ENCODE data around the gene CALR.
"Not testable (repeated sequence)": the region's sequence is repeated elsewhere in the genome, so short reads cannot be mapped to it uniquely, and the experiment has no call there.

Gene CALR

GRCh38 chr19:12933287-12934072 is 4.9 kb upstream of the CALR start, which contains the start of gene FARSA:
Gene FARSA, minus strand, starts transcription at chr19:12933711. Its CDS starts 15 bp downstream, at chr19:12933696.
- peak; percentile 84 to 87 for DNase-seq (ENCODE audit: low read depth in 2 of 2)

- no peak for DNase-seq (ENCODE audit: low read depth in 2 of 2)
These were observed 3.3 kb upstream of the CALR start for GRCh38 chr19:12935071-12935470.

GRCh38 chr19:12936582-12936981 is 1.8 kb upstream of the CALR start:
- DNase-seq (ENCODE audit: low read depth in 2 of 2): no peak

GRCh38 chr19:12937093-12937926 is 1.1 kb upstream of the CALR start:
- DNase-seq (ENCODE audit: low read depth in 2 of 2): no peak

- no peak for DNase-seq (ENCODE audit: low read depth in 2 of 2)
These were observed 581 bp downstream of the CALR start for GRCh38 chr19:12938779-12939601.

GRCh38 chr19:12939975-12940423 is 1.6 kb downstream of the CALR start:
- DNase-seq (ENCODE audit: low read depth in 2 of 2): no peak

GRCh38 chr19:12940897-12941296 is 2.5 kb downstream of the CALR start:
- DNase-seq (ENCODE audit: low read depth in 2 of 2): no peak

- no peak for DNase-seq (ENCODE audit: low read depth in 2 of 2)
These were observed 5.1 kb downstream of the CALR start for GRCh38 chr19:12943437-12944044.

GRCh38 chr19:12944104-12944674 is 5.8 kb downstream of the CALR start:
- DNase-seq (ENCODE audit: low read depth in 2 of 2): no peak

- DNase-seq (ENCODE audit: low read depth in 2 of 2): peak; percentile 98
These were observed 7.2 kb downstream of the CALR start, which contains the start of gene RAD23A for GRCh38 chr19:12945479-12946091. Gene RAD23A, plus strand, starts transcription at chr19:12945862. Its CDS starts 87 bp downstream, at chr19:12945949.

GRCh38 chr19:12946092-12946721 is 7.8 kb downstream of the CALR start:
- DNase-seq (ENCODE audit: low read depth in 2 of 2): peak in 1 of 2 donors; percentile 26

- DNase-seq (ENCODE audit: low read depth in 2 of 2): no peak
These were observed 8.5 kb downstream of the CALR start for GRCh38 chr19:12946731-12947496.

GRCh38 chr19:12947702-12948611 is 9.5 kb downstream of the CALR start:
- DNase-seq (ENCODE audit: low read depth in 2 of 2): no peak

- no peak for DNase-seq (ENCODE audit: low read depth in 2 of 2)
These were observed 10.4 kb downstream of the CALR start for GRCh38 chr19:12948612-12949362.

- DNase-seq (ENCODE audit: low read depth in 2 of 2): no peak
These were observed 11.2 kb downstream of the CALR start for GRCh38 chr19:12949363-12950283.

- not testable (repeated sequence) for DNase-seq (ENCODE audit: low read depth in 2 of 2)
These were observed 13.6 kb downstream of the CALR start for GRCh38 chr19:12952050-12952449.

All from stimulated activated CD8-positive, alpha-beta memory T cell treated with anti-CD3 and anti-CD28 coated beads, Interleukin-15, amount 100 ng/mL, for 48 hours (primary cell).